GM19239 (cell line): ENCODE results near the gene DNAJB11.

Source experiments
- DNase-seq: peaks from one replicate; pipeline ENCODE4 v3.0.0; 2011; ENCODE audit warnings: low spot score; ENCODE audit not compliant: insufficient read length
- FAIRE-seq: peaks from 2 replicates; lab custom pipeline; 2011; peaks lifted over from hg19 to GRCh38; lab: Jason Lieb, UNC

DNAJB11 gene

DNA sequence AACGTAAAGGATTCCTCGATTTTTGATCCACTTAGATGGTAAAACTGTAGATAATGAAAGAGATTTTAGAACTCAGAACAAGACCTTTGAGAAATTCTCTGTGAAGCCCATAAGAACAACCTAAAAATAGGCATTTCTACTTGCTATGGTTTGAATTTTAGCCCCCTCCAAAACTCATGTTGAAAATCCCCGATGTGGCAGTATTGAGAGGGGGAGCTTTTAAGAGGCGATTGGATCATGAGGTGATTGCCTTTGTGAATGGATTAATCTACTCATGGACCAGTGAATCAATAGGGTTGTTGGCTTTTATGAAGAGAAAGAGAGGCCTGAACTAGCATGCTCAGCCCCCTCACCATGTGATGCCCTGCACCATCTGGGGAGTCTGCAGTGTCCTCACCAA, 22.2 kb downstream of the DNAJB11 start:
- FAIRE-seq: no peak

DNA sequence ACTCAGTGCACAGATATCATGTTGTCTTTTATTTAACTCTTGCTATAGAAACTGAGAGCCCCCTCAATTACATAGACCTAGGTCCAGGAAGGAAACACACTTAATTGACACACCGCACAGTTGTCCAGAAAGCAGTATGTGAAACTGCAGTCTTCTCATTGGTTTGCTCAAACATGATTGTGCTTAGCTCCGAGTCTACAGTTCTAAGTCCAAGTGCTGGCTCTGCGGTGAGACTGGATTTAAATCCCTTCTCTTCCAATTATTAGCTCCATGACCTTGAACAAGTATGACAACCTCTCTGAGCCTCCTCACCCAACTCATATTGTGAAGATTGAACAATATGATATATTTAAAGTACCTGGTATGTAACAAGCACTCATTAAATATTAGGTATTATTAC, 23.3 kb downstream of the DNAJB11 start:
- FAIRE-seq (no peak), DNase-seq (no peak)

More for the DNA sequence above, 22.2 kb downstream of the DNAJB11 start:
- DNase-seq: no peak

DNA sequence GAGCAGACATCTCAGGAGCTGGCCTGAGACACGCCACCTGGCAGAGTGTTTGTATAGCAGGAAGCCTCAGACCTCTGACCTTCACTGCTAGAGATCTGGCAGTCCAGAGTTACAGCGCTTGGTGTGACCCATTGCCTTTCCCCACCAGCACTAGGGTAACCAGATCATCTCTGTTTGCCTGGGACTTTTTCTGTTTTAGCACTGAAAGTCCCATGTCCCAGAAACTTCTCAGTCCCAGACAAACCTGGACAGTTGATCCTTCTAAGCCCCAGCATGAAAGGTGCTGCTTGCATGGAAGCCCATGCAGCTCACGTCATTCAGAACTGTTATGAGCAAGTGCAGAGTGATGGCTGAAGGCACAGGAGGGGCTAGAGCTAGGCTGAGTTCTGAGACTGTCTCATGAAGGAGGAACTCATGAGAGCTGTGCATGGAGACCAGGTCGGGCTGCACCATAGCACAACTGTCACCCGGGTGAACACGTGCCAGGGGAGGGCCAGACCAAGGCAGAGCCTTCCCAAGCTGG, 24.1 kb downstream of the DNAJB11 start:
- FAIRE-seq (no peak), DNase-seq (no peak)

DNA sequence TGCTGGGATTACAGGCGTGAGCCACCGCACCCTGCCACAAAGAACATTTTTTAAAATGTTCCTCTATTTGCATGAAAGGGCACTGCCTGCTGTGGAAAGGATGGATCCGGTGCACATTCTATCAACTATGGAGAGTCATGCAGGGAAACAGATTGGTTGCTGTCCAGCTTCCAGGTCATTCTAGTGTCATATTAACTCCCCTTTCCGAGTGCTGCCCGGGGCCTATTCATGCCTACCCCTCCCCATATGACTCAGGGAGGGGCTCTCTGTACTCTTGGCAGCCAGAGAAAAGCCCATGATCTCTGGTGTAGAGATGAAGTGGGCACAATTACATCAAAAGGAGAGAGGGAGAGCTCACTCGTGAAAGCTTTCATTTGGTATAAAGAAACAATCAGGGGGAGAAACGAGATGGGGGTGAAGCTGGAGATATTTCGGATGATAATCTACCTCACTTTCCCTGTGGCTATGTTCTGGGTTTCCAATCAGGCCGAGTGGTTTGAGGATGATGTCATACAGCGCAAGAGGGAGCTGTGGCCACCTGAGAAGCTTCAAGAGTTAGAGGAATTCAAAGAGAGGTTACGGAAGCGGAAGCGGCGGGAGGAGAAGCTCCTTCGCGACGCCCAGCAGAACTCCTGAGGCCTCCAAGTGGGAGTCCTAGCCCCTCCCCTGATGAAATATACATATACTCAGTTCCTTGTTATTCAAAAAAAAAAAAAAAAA, 26.2 kb downstream of the DNAJB11 start:
- DNase-seq (no peak), FAIRE-seq (no peak)

DNA sequence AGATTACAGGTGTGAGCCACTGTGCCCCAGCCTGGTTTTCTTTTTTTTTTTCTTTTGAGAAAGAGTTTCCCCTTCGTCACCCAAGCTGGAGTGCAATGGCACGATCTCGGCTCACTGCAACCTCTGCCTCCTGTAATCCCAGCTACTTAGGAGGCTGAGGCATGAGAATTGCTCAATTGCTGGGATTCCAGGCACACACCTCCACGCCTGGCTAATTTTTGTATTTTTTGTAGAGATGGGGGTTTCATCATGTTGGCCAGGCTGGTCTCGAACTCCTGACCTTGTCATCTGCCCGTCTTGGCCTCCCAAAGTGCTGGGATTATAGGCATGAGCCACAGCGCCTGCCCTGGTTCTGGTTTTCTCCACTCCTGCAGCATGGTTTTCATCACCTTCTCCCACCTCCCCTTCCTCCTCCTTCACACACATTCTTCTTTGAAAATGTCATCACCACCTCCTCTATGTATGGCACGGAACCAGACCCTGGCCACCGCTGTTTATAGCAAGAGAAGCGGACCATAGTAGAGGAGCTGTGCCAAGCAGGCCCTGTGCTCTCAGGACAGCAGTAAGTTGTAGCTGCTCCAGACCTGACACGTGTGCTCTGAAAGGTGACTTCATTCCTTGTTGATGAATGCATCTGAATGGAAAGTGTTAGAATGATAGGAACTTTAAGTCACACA, 27.7 kb downstream of the DNAJB11 start:
- DNase-seq: no peak
- FAIRE-seq: no peak

DNA sequence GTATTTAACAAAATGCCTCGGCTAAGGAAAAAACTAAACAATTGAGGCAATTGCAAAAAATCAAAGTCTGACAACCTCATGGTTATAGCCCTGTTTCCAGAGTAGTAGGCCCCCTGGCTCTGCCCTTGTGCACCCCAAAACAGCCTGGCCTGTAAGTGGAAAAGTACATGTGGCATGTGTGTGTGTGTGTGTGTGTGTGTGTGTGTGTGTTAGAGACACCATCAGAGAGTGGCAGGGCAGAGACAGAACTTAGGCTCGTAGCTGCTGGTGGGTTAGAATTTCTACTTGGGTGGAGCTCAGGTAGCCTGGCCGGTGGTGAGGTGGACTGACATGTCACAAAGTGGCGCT, 28.2 kb downstream of the DNAJB11 start:
- DNase-seq (no peak), FAIRE-seq (no peak)

DNA sequence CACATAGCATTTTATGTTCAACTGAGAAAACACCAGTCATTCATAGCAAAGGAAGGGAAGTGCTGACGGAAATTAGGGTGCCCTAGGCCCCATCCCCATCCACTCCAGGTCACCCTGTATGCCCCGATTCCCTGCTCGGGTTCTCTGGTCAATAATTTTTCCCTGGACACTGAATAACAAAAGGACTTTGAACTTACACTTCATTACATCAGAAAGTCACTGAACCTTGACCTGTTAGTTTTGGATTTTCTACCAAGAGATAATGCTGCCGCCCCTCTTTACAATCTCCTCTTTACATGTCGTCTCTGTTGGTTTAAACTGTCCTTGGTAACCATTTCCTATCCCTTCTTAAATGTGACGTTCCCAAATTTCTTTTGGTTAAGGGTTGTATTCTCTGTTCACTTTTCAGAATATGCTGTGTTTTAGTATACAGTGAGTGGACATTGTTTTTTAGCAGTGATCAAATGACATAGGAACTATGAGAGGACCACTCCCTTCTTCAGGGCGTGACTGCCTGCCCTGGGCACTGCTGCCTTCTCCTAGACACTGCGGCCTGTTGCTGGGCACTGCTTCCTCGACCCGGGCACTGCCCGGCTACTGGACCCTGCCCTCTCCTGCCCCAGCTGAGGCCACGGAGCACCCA, 28.7 kb downstream of the DNAJB11 start:
- no peak for DNase-seq
- FAIRE-seq: no peak

DNA sequence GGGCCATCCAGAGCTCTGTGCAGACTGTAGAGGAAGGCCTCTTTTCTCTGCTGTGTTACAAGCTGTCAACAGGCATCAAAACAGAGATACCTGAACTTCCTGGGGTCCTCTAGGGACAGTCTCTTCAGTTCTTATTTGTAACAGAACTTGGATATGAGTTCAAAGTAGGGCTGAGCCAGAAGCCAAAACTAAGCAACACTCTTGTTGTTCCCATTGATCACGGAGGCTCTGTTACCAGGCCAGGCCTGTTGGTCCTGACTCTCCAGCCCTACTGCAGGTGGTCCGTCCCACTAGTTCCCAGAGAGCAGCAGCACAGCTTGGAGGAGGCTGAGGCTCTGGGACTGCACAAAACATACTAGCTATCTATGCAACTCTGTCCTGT, 29.3 kb downstream of the DNAJB11 start:
- DNase-seq (no peak), FAIRE-seq (no peak)

DNA sequence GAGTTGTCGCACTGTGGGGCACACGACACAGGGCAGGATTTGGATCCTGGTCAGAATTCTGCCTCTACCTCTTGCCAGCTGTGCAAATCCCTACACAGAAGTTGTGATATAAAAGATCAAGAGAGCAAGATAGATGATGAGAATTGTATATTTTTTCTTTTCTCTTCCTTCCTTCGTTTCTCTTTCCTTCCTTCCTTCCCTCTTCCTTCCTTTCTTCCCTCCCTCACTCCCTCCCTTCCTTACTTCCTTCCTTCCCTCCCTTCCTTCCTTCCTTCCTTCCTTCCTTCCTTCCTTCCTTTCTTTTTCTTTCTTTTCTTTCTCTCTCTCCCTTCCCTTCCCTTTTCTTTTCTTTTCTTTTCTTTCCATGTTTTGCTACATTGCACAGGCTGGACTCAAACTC, 30.4 kb downstream of the DNAJB11 start:
- no peak for FAIRE-seq
- DNase-seq: no peak

DNA sequence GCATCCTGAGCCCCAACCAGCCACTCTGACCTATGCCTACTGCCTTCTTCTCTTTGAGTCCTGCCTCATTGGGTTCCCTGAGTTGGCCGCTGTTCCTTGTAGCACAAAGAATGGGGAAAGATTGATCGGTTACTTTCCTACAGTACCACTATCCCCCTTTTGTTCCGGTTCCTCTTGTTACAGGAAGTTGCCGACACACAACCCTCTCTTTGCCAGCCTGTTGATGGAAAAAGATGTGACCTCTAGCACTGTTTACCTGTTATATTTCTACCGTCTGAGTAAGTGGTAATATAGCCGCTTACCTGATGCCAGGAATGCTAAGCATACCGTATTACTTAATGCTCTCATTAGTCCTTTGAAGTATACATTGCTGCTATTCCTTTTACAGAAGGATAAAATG, 32.6 kb downstream of the DNAJB11 start:
- FAIRE-seq: no peak

DNA sequence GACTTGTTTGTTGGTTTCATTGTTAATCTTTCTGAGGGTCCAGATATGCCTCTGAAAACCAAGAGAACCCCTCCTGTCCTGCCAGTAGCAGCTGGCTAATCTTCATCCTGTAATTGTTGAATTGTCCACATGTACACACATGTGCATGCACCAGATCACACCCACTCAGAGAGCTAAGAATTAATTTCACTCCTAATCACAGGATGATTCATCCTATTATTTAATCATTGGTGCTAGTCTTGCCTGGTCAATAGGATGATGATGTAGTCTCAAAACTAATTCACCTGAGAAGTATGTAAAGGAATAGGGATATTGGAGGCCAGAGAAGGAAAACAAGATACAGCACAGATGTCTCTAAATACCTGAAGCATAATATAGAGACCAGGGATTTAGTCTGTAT, 34.6 kb downstream of the DNAJB11 start:
- DNase-seq (no peak), FAIRE-seq (no peak)

More for the DNA sequence above, 32.6 kb downstream of the DNAJB11 start:
- no peak for DNase-seq

DNA sequence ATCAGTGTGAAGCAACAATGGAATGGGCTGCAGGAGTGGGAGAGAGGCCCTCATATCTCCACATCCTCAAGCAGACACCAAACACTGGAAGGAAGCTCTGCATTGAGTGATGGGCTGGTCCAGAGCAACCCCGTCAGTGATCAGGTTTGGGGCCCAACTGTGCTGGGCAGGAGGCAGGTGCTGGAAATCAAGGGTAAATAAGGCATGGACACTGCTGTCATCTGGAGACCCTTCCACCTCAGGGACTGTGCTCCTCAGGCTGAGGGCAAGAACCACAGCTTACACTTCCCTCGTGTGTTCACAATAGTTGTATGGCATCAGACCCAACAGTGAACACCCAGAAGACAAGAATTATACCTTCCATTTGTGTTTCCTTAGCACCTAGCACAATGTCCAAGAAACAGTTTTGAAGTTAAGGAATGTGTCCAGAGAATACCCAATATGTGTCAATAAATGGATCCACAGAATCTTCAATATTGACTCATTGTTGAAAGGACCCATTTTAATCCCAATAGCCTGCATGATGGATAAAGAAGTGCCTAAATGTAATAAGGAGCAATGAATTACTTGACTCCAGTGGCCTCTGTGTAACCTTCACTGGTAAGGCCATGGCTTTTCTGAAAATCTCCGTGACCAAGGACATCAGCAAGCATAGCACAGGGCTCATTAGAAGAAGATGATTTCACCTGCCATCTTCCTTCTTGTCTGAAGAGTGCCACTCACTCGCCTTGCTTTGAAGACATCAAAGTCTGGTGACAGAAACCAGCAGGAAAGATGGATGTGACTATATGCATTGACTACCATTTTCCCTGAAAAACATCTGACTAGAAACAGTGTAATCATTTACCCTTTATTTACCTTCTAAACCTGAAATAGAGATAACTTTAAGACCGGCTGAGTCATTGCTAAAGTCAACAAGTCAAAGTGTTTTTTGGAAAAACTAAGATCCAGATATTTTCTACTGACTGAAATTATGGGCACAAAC, 35.3 kb downstream of the DNAJB11 start:
- FAIRE-seq (no peak), DNase-seq (no peak)

DNA sequence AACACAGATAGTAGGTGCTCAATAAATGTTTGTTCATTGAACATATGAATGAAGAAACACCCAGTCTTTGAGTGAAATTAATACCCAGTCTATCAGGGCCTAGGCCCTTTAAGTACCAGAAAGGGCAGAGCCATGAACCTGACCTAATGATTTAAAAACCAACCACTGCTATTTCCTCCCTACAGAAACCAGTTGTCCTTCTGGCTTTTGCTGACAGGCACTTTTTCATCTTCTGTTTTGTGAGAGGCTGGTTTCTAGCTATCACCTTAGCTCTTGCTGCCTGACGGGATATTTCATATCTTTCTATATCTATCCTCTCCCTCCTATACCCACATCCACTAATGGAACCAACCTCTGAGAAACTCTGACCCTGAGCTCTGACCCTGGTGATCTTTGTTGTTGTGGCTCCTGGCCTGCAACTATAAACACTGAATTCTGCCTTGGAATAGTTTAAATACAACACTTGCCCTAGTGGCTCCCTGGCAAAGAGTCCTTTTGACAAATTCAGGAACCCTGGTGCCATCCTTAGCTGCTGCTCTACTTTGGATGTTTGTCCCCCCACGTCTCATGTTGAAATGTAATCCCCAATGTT, 38.2 kb downstream of the DNAJB11 start:
- DNase-seq: no peak
- FAIRE-seq: no peak

DNA sequence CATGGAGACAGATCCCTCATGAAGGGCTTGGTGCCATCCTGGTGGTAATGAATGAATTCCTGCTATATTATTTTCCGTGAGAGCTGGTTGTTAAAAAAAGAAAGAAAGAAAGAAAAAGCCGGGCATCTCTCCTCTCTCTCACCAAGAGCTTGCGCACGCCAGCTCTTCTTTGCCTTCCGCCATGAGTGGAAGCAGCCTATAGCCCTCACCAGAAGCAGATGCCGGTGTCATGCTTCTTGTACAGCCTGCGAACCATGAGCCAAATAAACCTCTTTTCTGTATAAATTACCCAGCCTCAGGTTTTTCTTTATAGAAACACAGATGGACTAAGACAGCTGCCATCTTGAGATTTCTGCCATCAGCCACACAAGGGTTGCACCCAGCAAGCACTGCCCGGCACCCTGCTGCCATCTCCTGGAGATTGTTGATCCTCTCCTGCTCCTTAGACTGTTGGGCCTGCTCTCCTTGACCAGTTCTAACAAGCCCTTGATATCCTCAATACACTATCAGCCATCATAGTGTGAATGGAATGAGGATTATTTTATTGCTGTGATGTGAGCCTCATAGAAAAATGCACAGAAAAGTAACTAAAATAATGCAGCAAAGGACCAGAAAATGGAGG, 38.8 kb downstream of the DNAJB11 start:
- no peak for FAIRE-seq
- DNase-seq: no peak

DNA sequence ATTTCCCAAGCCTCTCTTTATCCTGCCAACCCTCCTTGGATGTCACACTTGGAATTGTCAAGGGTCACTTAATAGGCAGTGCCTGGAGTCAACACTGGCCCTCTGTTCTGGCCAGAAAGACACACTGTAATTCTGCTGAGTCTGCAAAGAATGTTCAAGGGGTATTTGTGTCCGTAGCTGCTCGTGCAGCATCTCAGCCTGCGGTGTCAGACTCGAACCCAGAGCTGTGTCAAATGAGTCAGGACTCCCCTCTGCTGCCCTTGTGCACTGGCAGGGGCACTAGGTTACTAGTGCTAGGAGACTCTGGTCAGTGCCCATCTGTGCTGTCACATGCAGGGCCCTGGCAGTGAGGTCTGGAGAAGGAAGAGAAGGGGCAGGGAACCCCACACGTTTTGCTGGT, 41.5 kb downstream of the DNAJB11 start:
- DNase-seq (no peak), FAIRE-seq (no peak)

DNA sequence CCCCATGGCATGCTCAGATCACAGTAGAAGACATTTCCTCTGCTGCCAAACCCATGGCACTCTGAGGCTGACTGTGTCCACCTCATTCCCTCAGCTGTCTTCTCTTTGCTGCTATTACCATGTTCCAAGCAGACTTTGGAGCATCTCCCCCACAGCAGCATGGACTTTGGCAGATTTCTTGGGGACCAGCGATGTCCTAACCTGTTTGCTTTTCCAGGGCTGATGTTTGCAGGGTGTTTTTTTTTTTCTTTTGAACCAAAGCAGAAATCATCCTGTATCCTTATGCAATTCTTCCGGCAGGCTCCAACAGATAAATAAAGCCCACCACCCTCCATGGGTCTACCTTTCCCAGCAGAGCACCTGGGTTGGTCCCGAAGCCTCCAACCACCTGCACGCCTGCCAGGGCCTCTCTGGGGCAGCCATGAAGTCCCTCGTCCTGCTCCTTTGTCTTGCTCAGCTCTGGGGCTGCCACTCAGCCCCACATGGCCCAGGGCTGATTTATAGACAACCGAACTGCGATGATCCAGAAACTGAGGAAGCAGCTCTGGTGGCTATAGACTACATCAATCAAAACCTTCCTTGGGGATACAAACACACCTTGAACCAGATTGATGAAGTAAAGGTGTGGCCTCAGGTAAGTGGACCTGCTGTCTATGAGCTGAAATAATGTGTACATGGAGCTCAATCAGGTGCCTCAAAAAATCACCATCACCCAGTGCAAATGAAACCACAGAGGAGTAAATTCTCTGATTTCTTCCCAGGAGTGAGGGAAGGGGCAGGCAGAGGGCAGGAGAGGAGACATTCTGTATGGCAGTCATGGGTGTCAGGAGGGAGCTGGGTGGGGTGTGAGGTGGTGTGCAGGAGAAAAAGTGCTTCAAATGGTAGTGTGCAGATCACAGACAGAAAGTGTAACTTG, 42.5 kb downstream of the DNAJB11 start, which contains the start of gene AHSG:
AHSG (plus strand) TSS at position 340 of the 916 bp plus-strand sequence; CDS start at position 422, 82 bp downstream.
- no peak for DNase-seq
- no peak for FAIRE-seq

DNA sequence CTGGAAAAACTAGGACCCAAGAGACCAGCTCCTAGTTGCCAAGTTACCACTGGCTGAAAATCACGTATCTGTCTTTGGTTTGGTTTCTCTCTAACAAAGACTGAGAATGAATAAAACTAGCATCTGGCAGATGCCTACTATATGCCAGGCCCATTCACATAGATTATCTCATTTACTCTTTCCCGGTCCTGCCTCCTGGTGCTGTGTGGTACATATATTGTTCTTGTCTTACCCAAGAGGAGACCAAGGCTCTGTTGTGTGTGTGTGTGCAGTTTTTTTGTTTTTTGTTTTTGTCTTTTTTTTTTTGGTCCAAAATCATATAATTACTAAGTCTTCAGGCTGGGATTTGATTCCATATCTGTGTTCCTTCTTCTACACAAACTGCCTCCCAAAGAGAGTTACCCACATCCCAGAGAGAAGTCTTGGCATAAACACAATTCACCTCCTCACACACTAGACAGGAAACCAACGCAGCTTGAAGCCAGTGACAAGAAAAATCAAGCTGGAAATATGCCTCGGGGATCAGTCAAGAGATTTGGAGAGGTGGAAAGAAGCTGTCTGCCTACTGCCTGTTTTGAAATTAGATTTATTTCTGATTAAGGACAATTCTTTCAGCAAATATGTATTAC, 43.2 kb downstream of the DNAJB11 start:
- FAIRE-seq (no peak), DNase-seq (no peak)

DNA sequence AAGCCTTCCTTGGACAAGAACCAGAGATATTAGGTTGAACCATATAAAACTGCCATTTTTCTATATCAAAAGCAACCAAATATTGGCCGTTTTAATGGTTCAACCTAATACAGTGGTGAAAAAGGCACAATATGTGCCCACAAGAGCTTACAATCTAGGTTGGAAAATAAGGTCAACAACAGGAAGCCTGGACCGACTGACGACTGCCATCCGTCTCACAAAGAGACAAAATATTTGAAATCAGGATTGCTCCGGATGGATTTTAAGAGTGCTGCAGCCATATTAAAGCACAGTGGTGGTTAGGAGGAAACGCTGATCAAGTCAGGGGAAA, 43.7 kb downstream of the DNAJB11 start:
- DNase-seq: no peak

More for the DNA sequence above, 43.7 kb downstream of the DNAJB11 start:
- no peak for FAIRE-seq
